OCI-LY1 (cell line): ENCODE results near the gene UFD1.

Experiments
- H2AFZ ChIP-seq: fragments of 200-600 bp; sonication (generic), shearing (Covaris generic); 2 replicates; pipeline ENCODE4 v1.6.0; 2014; ENCODE audit warnings: antibody characterized with exemption, mild to moderate bottlenecking, low read length
- H3F3A ChIP-seq: fragments of 200-600 bp; sonication (generic), shearing (Covaris generic); 2 replicates; pipeline ENCODE4 v1.6.0; 2014; ENCODE audit warnings: mild to moderate bottlenecking, antibody characterized with exemption, low read length, moderate library complexity; ENCODE audit not compliant: insufficient read depth
- H3K27ac ChIP-seq: fragments of 200-600 bp; sonication (generic); 2 replicates; pipeline ENCODE4 v1.5.1; 2014; ENCODE audit warnings: low read length, mixed run types, mild to moderate bottlenecking, low read depth; ENCODE audit not compliant: poor library complexity, severe bottlenecking
- H3K27me3 ChIP-seq: fragments of 200-600 bp; sonication (generic); 2 replicates; pipeline ENCODE4 v1.6.0; 2014; ENCODE audit warnings: antibody characterized with exemption, mild to moderate bottlenecking, low read length, moderate library complexity; ENCODE audit not compliant: insufficient read depth
- H3K36me3 ChIP-seq: fragments of 200-600 bp; sonication (generic); 2 replicates; pipeline ENCODE4 v1.6.1; 2014; ENCODE audit warnings: mild to moderate bottlenecking, antibody characterized with exemption, low read length, moderate library complexity, mixed read lengths; ENCODE audit not compliant: insufficient read depth
- H3K4me1 ChIP-seq: fragments of 200-600 bp; sonication (generic); 2 replicates; pipeline ENCODE4 v1.5.1; 2014; ENCODE audit warnings: mild to moderate bottlenecking, low read length, moderate library complexity; ENCODE audit not compliant: insufficient read depth, severe bottlenecking
- H3K4me2 ChIP-seq: fragments of 200-600 bp; sonication (generic), shearing (Covaris generic); 2 replicates; pipeline ENCODE4 v1.6.1; 2014; ENCODE audit warnings: low read length
- H3K4me3 ChIP-seq: fragments of 200-600 bp; sonication (generic); 2 replicates; pipeline ENCODE4 v1.5.1; 2014; ENCODE audit warnings: low read length, low read depth, mild to moderate bottlenecking, mixed read lengths; ENCODE audit not compliant: poor library complexity, severe bottlenecking
- H3K79me2 ChIP-seq: fragments of 200-600 bp; shearing (Covaris generic); 2 replicates; pipeline ENCODE4 v1.6.1; 2016; ENCODE audit warnings: mixed run types, low read length, mixed read lengths; ENCODE audit not compliant: insufficient read depth
- H3K9ac ChIP-seq: fragments of 200-600 bp; sonication (generic), shearing (Covaris generic); 2 replicates; pipeline ENCODE4 v1.6.1; 2014; ENCODE audit warnings: mild to moderate bottlenecking, low read length, mixed read lengths
- H3K9me2 ChIP-seq: fragments of 200-600 bp; sonication (generic), shearing (Covaris generic); 2 replicates; pipeline ENCODE4 v1.6.1; 2014; ENCODE audit warnings: low read depth, mild to moderate bottlenecking, low read length, mixed read lengths
- H3K9me3 ChIP-seq: fragments of 200-600 bp; shearing (Covaris generic); 2 replicates; pipeline ENCODE4 v1.6.1; 2014; ENCODE audit warnings: low read length, mixed read lengths
- H4K20me1 ChIP-seq: fragments of 200-600 bp; sonication (generic), shearing (Covaris generic); 2 replicates; pipeline ENCODE4 v1.6.0; 2016; ENCODE audit warnings: mild to moderate bottlenecking, low read length; ENCODE audit not compliant: insufficient read depth
- CTCF ChIP-seq: fragments of 200-600 bp; sonication (generic), shearing (Covaris generic); IDR thresholded peaks from 2 replicates; pipeline ENCODE4 v1.5.1; 2017; ENCODE audit warnings: mild to moderate bottlenecking, antibody characterized with exemption, low read length, moderate library complexity, mixed read lengths
- EZH2 ChIP-seq: fragments of 200-600 bp; sonication (generic), shearing (Covaris generic); IDR thresholded peaks from 2 replicates; pipeline ENCODE4 v1.8.0; 2017; ENCODE audit warnings: borderline replicate concordance, mixed run types, mild to moderate bottlenecking, antibody characterized with exemption, low read length, moderate library complexity, mixed read lengths

Gene UFD1

GRCh38 chr22:19443544-19444211 lies 35.3 kb downstream of the UFD1 start:
- no peak overlapping the region for H3K4me3 ChIP-seq

GRCh38 chr22:19442166-19442565 lies 36.8 kb downstream of the UFD1 start:
- H2AFZ ChIP-seq, result no peak overlapping the region
- no peaks in the 10 kb centered on the region for H4K20me1 ChIP-seq
- peaks cover 12% of the 10 kb centered on the region for H3K4me1 ChIP-seq
- H3K9me2 ChIP-seq, result no peaks in the 10 kb centered on the region
- H3F3A ChIP-seq, result no peaks in the 10 kb centered on the region
- no peaks in the 10 kb centered on the region for H3K27me3 ChIP-seq
- no peak overlapping the region for H3K4me2 ChIP-seq
- H3K9me3 ChIP-seq, result no peaks in the 10 kb centered on the region
- H3K36me3 ChIP-seq, result peaks cover 48% of the 10 kb centered on the region; the same call in 1 of the 2 replicates
- no peak overlapping the region for H3K27ac ChIP-seq
- TF ChIP-seq CTCF (no peak), EZH2 (no peak)
- H3K79me2 ChIP-seq, result peaks cover 24% of the 10 kb centered on the region
- H3K4me3 ChIP-seq, result no peak overlapping the region
- no peak overlapping the region for H3K9ac ChIP-seq

More at GRCh38 chr22:19443544-19444211, 35.3 kb downstream of the UFD1 start:
- peaks cover 18% of the 10 kb centered on the region for H3K4me1 ChIP-seq
- H3K9me2 ChIP-seq, result no peaks in the 10 kb centered on the region
- no peaks in the 10 kb centered on the region for H3K9me3 ChIP-seq
- H3K4me2 ChIP-seq, result no peak overlapping the region; the same call in 1 of the 2 replicates
- no peak overlapping the region for H3K27ac ChIP-seq
- no peak overlapping the region for H2AFZ ChIP-seq
- H3K36me3 ChIP-seq, result peaks cover 44% of the 10 kb centered on the region; the same call in 1 of the 2 replicates
- no peak for TF ChIP-seq EZH2
- no peak for TF ChIP-seq CTCF
- H4K20me1 ChIP-seq, result no peaks in the 10 kb centered on the region
- H3K79me2 ChIP-seq, result peaks cover 24% of the 10 kb centered on the region
- no peak overlapping the region for H3K9ac ChIP-seq
- H3K27me3 ChIP-seq, result no peaks in the 10 kb centered on the region
- no peaks in the 10 kb centered on the region for H3F3A ChIP-seq

GRCh38 chr22:19440411-19441195 lies 38.4 kb downstream of the UFD1 start:
- H3K9me2 ChIP-seq, result no peaks in the 10 kb centered on the region
- no peaks in the 10 kb centered on the region for H3K4me1 ChIP-seq
- H3K4me2 ChIP-seq, result no peak overlapping the region
- H2AFZ ChIP-seq, result no peak overlapping the region
- no peaks in the 10 kb centered on the region for H3F3A ChIP-seq
- H3K4me3 ChIP-seq, result no peak overlapping the region
- H3K9me3 ChIP-seq, result no peaks in the 10 kb centered on the region
- no peaks in the 10 kb centered on the region for H4K20me1 ChIP-seq
- peaks cover 11% of the 10 kb centered on the region for H3K79me2 ChIP-seq
- H3K27me3 ChIP-seq, result no peaks in the 10 kb centered on the region
- TF ChIP-seq CTCF (no peak), EZH2 (no peak)
- peaks cover 57% of the 10 kb centered on the region; the same call in 1 of the 2 replicates for H3K36me3 ChIP-seq
- H3K9ac ChIP-seq, result no peak overlapping the region
- H3K27ac ChIP-seq, result no peak overlapping the region
